ENCODE data around the gene ST8SIA1. TPM values are rescaled to one million over a fixed set of nuclear protein-coding genes. Genes with fewer than 3 reads are reported as not detected.

The ST8SIA1 gene
- total RNA-seq, 1 experiment from 2014 or later = not detected

GRCh38 chr12:22321638-22322037 is 12.9 kb downstream of the ST8SIA1 start:
- Histone ChIP-seq H2BK5ac (ENCODE audit: insufficient read length, low read length) (no peak overlapping the region), H2BK120ac (ENCODE audit: low read depth, low read length, poor library complexity, severe bottlenecking) (no peak overlapping the region), H3K18ac (ENCODE audit: insufficient read length, low read depth, low read length) (no peak overlapping the region), H3K27me3 (ENCODE audit: insufficient read depth, low read length) (no peaks in the 10 kb centered on the region), H2BK12ac (ENCODE audit: insufficient read length, low read depth, low read length) (no peak overlapping the region), H3K23me2 (ENCODE audit: insufficient read length, low read depth, low read length, poor library complexity, severe bottlenecking) (no peaks in the 10 kb centered on the region), H3K4me1 (ENCODE audit: insufficient read depth, low read length) (no peaks in the 10 kb centered on the region), H3K79me2 (ENCODE audit: insufficient read depth, low read length) (no peaks in the 10 kb centered on the region), H2AFZ (ENCODE audit: low read length) (no peak overlapping the region), H4K5ac (ENCODE audit: insufficient read length, low read depth, low read length) (no peak overlapping the region), H2BK20ac (ENCODE audit: low read depth, low read length, poor library complexity, severe bottlenecking) (no peak overlapping the region), H2BK15ac (ENCODE audit: low read depth, low read length) (no peak overlapping the region), H4K8ac (replicated peaks; ENCODE audit: insufficient read length, low read depth, low read length) (no peak overlapping the region), H3T11ph (ENCODE audit: low read length) (no peak overlapping the region), H3K79me1 (ENCODE audit: insufficient read depth, low read depth, low read length, poor library complexity, severe bottlenecking) (no peaks in the 10 kb centered on the region), H2AK5ac (ENCODE audit: insufficient read length, low read length) (no peak overlapping the region), H3K56ac (ENCODE audit: insufficient read length, low read depth, low read length) (no peak overlapping the region), H3K23ac (ENCODE audit: insufficient read length, low read depth, low read length) (no peak overlapping the region), H3K14ac (ENCODE audit: insufficient read depth, low read length) (no peak overlapping the region), H3K4ac (ENCODE audit: low read depth, low read length) (no peak overlapping the region), H3K4me2 (ENCODE audit: insufficient read depth, insufficient read length, low read length) (no peak overlapping the region), H3K27ac (ENCODE audit: insufficient read length, low read depth, low read length) (no peak overlapping the region), H4K91ac (ENCODE audit: insufficient read length, low read depth, low read length) (no peak overlapping the region), H4K20me1 (ENCODE audit: control insufficient read depth, insufficient read depth, insufficient read length) (no peaks in the 10 kb centered on the region), H3K9me3 (ENCODE audit: control insufficient read depth, low read depth, low read length) (no peaks in the 10 kb centered on the region), H3K9ac (ENCODE audit: extremely low read depth, insufficient read length, low read length) (no peak overlapping the region)
- WGBS (ENCODE audit: extremely low coverage, insufficient read length, low lambda C conversion rate) = no CpG with 5 or more reads among the region's 2 CpGs
- Mint-ChIP-seq H3K36me3 (ENCODE audit: insufficient read depth in 1 of 3, low read depth in 3 of 3) (no peaks in the 10 kb centered on the region; a peak in 1 of 7 replicates), H3K4me1 (peaks cover 10 to 14% of the 10 kb centered on the region in 2 experiments), H3K9me3 (no peaks in the 10 kb centered on the region), H3K27ac (peak overlapping the region in 1 of 3 experiments; percentile 4; a peak in 1 of 7 replicates), H3K27me3 (ENCODE audit: low read depth) (peaks cover 2% of the 10 kb centered on the region; the same call in 1 of the 2 replicates), H3K4me3 (no peak overlapping the region)
- no peak for TF ChIP-seq CTCF (conservative IDR thresholded peaks at IDR 0.05)
- peak; percentile 35 for DNase-seq
